Uterus (tissue), 2 donors: ENCODE data around the gene PLXNC1.

Experiments
- CTCF ChIP-seq, 4 experiments: fragments of 200-600 bp in 2 of 4; fragments of 450-650 bp in 2 of 4; sonication (generic) in 2 of 4; IDR thresholded peaks; one replicate each; pipeline ENCODE4 v1.5.1; 2016 to 2019; ENCODE audit warnings: antibody characterized with exemption in 4 of 4, mild to moderate bottlenecking in 2 of 4, moderate library complexity in 1 of 4
- POLR2A ChIP-seq, 2 donors: fragments of 450-650 bp; IDR thresholded peaks; one replicate each; pipeline ENCODE4 v1.6.1; 2016; ENCODE audit warnings: antibody characterized with exemption in 2 of 2, mild to moderate bottlenecking in 1 of 2, moderate library complexity in 1 of 2

GRCh38 chr12:94263011-94263811 is 114.8 kb downstream of the PLXNC1 start:
- TF ChIP-seq POLR2A (IDR thresholded peaks at IDR 0.05) (no peak), CTCF (IDR thresholded peaks at IDR 0.05) (no peak)
